Adrenal gland (tissue), 5 donors: ENCODE measurements around the gene RSRC1.

Source experiments
- POLR2A ChIP-seq, 2 donors: fragments of 450-650 bp; IDR thresholded peaks; one replicate each; pipeline ENCODE4 v1.6.1; 2017; ENCODE audit warnings: antibody characterized with exemption in 2 of 2, mild to moderate bottlenecking in 2 of 2, moderate library complexity in 1 of 2
- TF ChIP-seq, protein P1 (sequence below), 6 experiments: fragments of 450-650 bp in 4 of 6; fragments of 200-600 bp in 2 of 6; sonication (generic) in 1 of 6; IDR thresholded peaks; 1 replicate in 5 of 6; 2 replicates in 1 of 6; pipeline versions ENCODE4 v1.5.1 to v1.8.0; 2016 to 2021; ENCODE audit warnings: antibody characterized with exemption in 6 of 6, mild to moderate bottlenecking in 2 of 6, moderate library complexity in 1 of 6
- donor health status: DM: no; HTN: no; CAD: no.

DNA sequence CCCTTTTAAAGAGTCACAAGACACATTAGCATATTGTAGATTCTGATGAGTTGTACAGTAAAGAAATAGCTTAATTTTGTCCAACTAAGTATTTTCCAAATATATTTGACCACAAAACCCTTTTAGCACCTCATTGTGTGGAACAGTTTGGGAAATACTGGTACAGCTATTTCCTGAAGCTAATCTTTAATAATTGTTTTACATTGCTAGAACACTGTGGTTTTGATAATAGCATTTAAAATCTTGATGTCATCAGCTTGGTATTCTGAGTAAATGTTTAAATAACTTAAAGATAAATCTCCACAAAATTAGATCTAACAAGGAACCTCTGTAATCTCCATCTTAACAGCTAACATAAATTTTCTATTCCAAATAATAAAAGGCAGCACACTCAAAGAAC is 321.1 kb downstream of the RSRC1 start:
- TF ChIP-seq, protein P1, sequence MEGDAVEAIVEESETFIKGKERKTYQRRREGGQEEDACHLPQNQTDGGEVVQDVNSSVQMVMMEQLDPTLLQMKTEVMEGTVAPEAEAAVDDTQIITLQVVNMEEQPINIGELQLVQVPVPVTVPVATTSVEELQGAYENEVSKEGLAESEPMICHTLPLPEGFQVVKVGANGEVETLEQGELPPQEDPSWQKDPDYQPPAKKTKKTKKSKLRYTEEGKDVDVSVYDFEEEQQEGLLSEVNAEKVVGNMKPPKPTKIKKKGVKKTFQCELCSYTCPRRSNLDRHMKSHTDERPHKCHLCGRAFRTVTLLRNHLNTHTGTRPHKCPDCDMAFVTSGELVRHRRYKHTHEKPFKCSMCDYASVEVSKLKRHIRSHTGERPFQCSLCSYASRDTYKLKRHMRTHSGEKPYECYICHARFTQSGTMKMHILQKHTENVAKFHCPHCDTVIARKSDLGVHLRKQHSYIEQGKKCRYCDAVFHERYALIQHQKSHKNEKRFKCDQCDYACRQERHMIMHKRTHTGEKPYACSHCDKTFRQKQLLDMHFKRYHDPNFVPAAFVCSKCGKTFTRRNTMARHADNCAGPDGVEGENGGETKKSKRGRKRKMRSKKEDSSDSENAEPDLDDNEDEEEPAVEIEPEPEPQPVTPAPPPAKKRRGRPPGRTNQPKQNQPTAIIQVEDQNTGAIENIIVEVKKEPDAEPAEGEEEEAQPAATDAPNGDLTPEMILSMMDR (IDR thresholded peaks at IDR 0.05): no peak
- no peak for TF ChIP-seq POLR2A (IDR thresholded peaks at IDR 0.05)
